Common myeloid progenitor, CD34-positive (primary cell): ENCODE results near the gene HMGB1.
A peak's percentile ranks its signal among the peaks of the same experiment; 100 is the strongest.
"Not testable (repeated sequence)": the region's sequence is repeated elsewhere in the genome, so short reads cannot be mapped to it uniquely, and the experiment has no call there.

Experiments
- CTCF ChIA-PET: fragments of 350-600 bp; sonication (Branson Sonifier 250); formaldehyde crosslinking; loops from one replicate; lab custom pipeline; 2021; ENCODE audit warnings: antibody characterized with exemption; lab: Charles Lee
- POLR2A ChIA-PET: fragments of 350-600 bp; sonication (Branson Sonifier 250); formaldehyde crosslinking; loops from one replicate; lab custom pipeline; 2021; ENCODE audit warnings: antibody characterized with exemption; lab: Charles Lee
- DNase-seq, 3 donors: peaks; one replicate each; pipeline versions ENCODE4 v3.0.0 to v3.0.0-alpha.2; 2013
- H3K27ac ChIP-seq, 2 experiments: 1 replicate in 1 of 2; 2 replicates in 1 of 2; pipeline ENCODE4 v1.7.0; 2013; ENCODE audit warnings: inconsistent platforms in 2 of 2, low read length in 2 of 2, mild to moderate bottlenecking in 2 of 2, low read depth in 1 of 2, moderate library complexity in 1 of 2; ENCODE audit not compliant: severe bottlenecking in 2 of 2, insufficient read depth in 1 of 2, poor library complexity in 1 of 2
- H3K27me3 ChIP-seq, 5 experiments: replicated peaks in 2 of 5; 1 replicate in 3 of 5; 2 replicates in 2 of 5; pipeline versions ENCODE4 v1.6.1 to v1.7.0; 2013; ENCODE audit warnings: low read length in 4 of 5, mild to moderate bottlenecking in 2 of 5, moderate library complexity in 2 of 5, inconsistent platforms in 1 of 5; ENCODE audit not compliant: insufficient read depth in 5 of 5, control insufficient read depth in 4 of 5
- H3K36me3 ChIP-seq, 4 experiments: 1 replicate in 2 of 4; 2 replicates in 2 of 4; pipeline versions ENCODE4 v1.6.1 to v1.7.0; 2013; ENCODE audit warnings: low read length in 3 of 4, control low read depth in 1 of 4, mild to moderate bottlenecking in 1 of 4; ENCODE audit not compliant: control insufficient read depth in 4 of 4, insufficient read depth in 4 of 4
- H3K4me1 ChIP-seq, 4 experiments: 1 replicate in 3 of 4; 2 replicates in 1 of 4; pipeline versions ENCODE4 v1.6.1 to v1.7.1; 2013; ENCODE audit warnings: low read length in 3 of 4, mild to moderate bottlenecking in 3 of 4, control low read depth in 1 of 4, inconsistent platforms in 1 of 4, moderate library complexity in 1 of 4; ENCODE audit not compliant: control insufficient read depth in 4 of 4, insufficient read depth in 4 of 4; ENCODE audit errors: control extremely low read depth in 1 of 4
- H3K4me3 ChIP-seq, 7 experiments: 1 replicate in 4 of 7; 2 replicates in 3 of 7; pipeline versions ENCODE4 v1.5.1 to v1.7.0; 2013; ENCODE audit warnings: mild to moderate bottlenecking in 7 of 7, low read length in 6 of 7, moderate library complexity in 6 of 7, inconsistent platforms in 2 of 7, low read depth in 2 of 7, control low read depth in 1 of 7; ENCODE audit not compliant: insufficient read depth in 4 of 7, control insufficient read depth in 1 of 7; ENCODE audit errors: extremely low read depth in 1 of 7
- H3K9me3 ChIP-seq, 5 experiments: 1 replicate in 4 of 5; 2 replicates in 1 of 5; pipeline versions ENCODE4 v1.6.1 to v1.7.1; 2013; ENCODE audit warnings: low read length in 4 of 5, mild to moderate bottlenecking in 2 of 5, inconsistent platforms in 1 of 5, low read depth in 1 of 5, moderate library complexity in 1 of 5; ENCODE audit not compliant: control insufficient read depth in 4 of 5, insufficient read depth in 2 of 5; ENCODE audit errors: control extremely low read depth in 1 of 5
- WGBS: methylation state at CpG from one replicate; pipeline ENCODE4 v1.1.5; 2013; ENCODE audit not compliant: insufficient coverage; 5-methylcytosine and 5-hydroxymethylcytosine counted together

Gene HMGB1

DNA sequence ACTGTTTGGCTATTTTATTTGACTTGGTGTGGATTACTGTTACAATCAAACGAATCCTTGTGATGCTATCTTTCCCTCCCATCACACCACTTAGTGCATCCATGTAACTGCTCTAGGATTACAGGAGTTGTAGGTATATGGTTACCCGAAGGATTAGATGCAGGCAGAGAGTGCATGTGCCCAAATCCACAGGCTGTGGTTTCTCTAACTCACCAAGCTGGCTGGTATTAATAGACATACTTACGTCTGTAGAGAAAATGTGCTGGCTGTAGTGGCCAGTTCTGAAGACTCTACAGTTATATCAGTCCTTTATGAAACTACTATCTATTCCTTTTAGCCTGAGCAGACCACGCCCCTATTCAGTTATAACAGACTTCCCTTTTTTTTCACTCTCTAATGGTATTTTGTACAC lies 1.1 kb upstream of the HMGB1 start:
- Histone ChIP-seq H3K27me3 (no peaks in the 10 kb centered on the region), H3K4me1 (peaks cover 26 to 40% (median 33%) of the 10 kb centered on the region in 4 experiments), H3K36me3 (peaks cover 5 to 17% (median 8%) of the 10 kb centered on the region in 4 experiments), H3K27ac (peak overlapping the region in 1 of 2 experiments; percentile 57), H3K4me3 (peak overlapping the region in 6 of 7 experiments; percentile 77 to 90 (median 84)), H3K9me3 (no peaks in the 10 kb centered on the region)
- POLR2A ChIA-PET = no interaction called here
- WGBS = 0% methylated on average over 1 of the region's 4 CpGs
- CTCF ChIA-PET = interaction anchor here (1.6 kb wide), 1 partner anchor 11 kb away, joined by 6 read pairs; no protein-coding TSS in a partner anchor
- DNase-seq = peak; percentile 45 to 83 (median 76)

- H3K27ac ChIP-seq = peak overlapping the region in 1 of 2 experiments; percentile 57
Observed at GRCh38 chr13:30466358-30466714, 600 bp upstream of the HMGB1 start.

GRCh38 chr13:30465343-30465592 lies 468 bp downstream of the HMGB1 start:
- no peaks in the 10 kb centered on the region for H3K9me3 ChIP-seq
- ChIA-PET CTCF (interaction anchor here (0.9 to 1.9 kb wide), 3 partner anchors 12 to 109 kb away, joined by 3 to 6 read pairs (median 5); no protein-coding TSS in a partner anchor), POLR2A (interaction anchor here (1.0 kb wide), 2 partner anchors 57 to 94 kb away, joined by 3 to 5 read pairs; no protein-coding TSS in a partner anchor)
- peak overlapping the region; percentile 77 to 92 (median 86) for H3K4me3 ChIP-seq
- DNase-seq = no peak
- H3K27me3 ChIP-seq = no peaks in the 10 kb centered on the region
- H3K36me3 ChIP-seq = peaks cover 6 to 18% (median 10%) of the 10 kb centered on the region in 4 experiments
- peaks cover 29 to 44% (median 35%) of the 10 kb centered on the region in 4 experiments for H3K4me1 ChIP-seq
- 0% methylated on average over 29 of the region's 41 CpGs for WGBS
- peak overlapping the region; percentile 89 to 93 for H3K27ac ChIP-seq

More at GRCh38 chr13:30466358-30466714, 600 bp upstream of the HMGB1 start:
- ChIA-PET POLR2A (no interaction called here), CTCF (interaction anchor here (1.6 kb wide), 1 partner anchor 11 kb away, joined by 6 read pairs; no protein-coding TSS in a partner anchor)
- Histone ChIP-seq H3K27me3 (no peaks in the 10 kb centered on the region), H3K36me3 (peaks cover 6 to 18% (median 10%) of the 10 kb centered on the region in 4 experiments), H3K4me3 (peak overlapping the region in 6 of 7 experiments; percentile 77 to 90 (median 84)), H3K9me3 (no peaks in the 10 kb centered on the region), H3K4me1 (peaks cover 29 to 43% (median 35%) of the 10 kb centered on the region in 4 experiments)
- WGBS = 40% methylated on average over 10 of the region's 11 CpGs
- DNase-seq = no peak

DNA sequence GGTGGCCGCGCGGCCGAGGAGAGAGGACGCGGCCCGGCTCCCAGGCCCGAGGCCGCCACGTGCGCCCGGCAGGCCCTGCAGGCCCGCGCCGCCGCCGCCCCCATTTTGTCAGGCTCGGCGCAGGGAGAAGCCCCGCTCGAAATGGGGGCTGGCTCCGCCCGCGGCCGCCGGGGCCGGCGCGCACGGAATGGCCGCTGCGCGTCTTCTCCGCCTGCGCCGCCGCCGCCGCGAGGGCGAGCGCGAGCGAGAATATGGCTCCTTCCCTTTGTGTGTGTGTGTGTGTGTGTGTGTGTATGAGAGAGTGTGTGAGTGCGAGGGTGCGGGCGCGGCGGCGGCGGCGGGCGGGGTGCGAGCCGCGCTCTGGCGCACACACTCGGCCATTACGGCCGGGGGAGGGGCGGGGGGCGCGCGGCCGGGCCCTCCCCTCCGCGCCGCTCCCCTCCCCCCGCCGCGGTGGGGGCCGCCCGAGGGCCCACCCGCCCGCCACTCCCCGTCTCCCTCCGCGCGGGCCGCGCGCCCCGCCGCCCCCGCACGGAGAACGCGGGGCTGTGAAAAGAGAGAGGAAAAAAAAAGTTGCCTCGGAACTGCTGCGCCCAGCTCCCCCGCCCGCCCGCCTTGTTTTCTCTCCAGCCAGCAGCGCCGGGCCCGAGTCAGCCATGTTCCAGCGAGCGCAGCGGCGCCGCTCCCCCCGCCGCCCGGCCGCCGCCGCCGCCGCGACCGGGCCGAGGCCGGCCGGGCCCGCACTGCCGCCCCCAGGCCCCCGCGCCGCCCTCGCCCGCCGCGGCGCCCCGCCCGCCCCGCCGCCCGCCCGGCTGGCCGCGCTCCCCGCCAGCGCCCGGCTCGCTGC lies 1.0 kb downstream of the HMGB1 start:
- Histone ChIP-seq H3K9me3 (no peaks in the 10 kb centered on the region), H3K27ac (peak overlapping the region; percentile 89 to 96), H3K27me3 (no peaks in the 10 kb centered on the region), H3K4me3 (peak overlapping the region; percentile 37 to 91 (median 74)), H3K4me1 (peaks cover 29 to 44% (median 35%) of the 10 kb centered on the region in 4 experiments), H3K36me3 (peaks cover 6 to 19% (median 10%) of the 10 kb centered on the region in 4 experiments)
- ChIA-PET CTCF (interaction anchor here (1.5 to 1.9 kb wide), 2 partner anchors 109 to 166 kb away, joined by 4 to 5 read pairs; no protein-coding TSS in a partner anchor), POLR2A (interaction anchor here (0.6 to 1.1 kb wide), 6 partner anchors 19 to 288 kb away, joined by 3 to 8 read pairs (median 4); no protein-coding TSS in a partner anchor)
- 0% methylated on average over 26 of the region's 136 CpGs for WGBS
- peak; percentile 85 to 94 (median 91) for DNase-seq

DNA sequence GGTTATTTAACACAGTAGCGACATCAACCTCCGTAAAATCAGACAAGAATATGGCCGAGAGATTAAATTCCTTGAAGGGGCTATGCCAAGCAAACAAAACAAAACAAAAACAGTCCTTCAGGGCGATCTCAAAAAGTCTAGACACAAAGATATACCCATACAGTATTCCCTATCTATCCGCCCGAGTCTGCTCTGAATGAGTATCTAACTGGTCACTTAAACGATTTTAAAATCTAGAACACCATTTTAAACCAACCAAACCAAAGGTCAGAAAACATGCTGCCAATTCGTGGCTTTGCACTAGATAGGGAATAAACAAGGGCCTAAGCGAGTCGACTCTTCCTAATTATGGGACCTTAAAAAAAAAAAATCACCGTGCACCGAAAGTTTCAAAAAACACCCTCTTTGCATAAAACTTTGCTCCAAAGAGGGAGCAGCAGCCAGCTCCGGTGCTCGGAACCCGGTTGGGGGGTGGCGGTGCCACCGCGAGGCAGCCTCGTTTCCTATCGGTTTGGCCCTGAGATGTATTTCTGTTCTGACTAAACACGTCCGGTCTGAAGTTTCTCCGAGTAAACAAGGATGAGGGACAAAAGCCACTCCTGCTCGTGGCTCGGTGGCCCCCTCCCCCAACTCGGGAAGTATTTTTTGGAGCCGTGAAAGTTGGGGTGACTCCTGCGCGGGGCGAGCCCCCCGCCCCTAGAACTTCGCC lies 1.8 kb downstream of the HMGB1 start:
- H3K4me3 ChIP-seq = peak overlapping the region; percentile 37 to 91 (median 74)
- no peaks in the 10 kb centered on the region for H3K27me3 ChIP-seq
- POLR2A ChIA-PET = interaction anchor here (0.6 to 1.1 kb wide), 4 partner anchors 18 to 289 kb away, joined by 3 to 8 read pairs (median 4); no protein-coding TSS in a partner anchor
- DNase-seq = peak; percentile 61 to 87 (median 85)
- WGBS = 2% methylated on average over 27 of the region's 32 CpGs
- H3K9me3 ChIP-seq = no peaks in the 10 kb centered on the region
- peaks cover 29 to 44% (median 35%) of the 10 kb centered on the region in 4 experiments for H3K4me1 ChIP-seq
- peaks cover 6 to 27% (median 13%) of the 10 kb centered on the region in 4 experiments for H3K36me3 ChIP-seq
- H3K27ac ChIP-seq = peak overlapping the region; percentile 89 to 96
- CTCF ChIA-PET = interaction anchor here (0.6 to 1.9 kb wide), 3 partner anchors 11 to 167 kb away, joined by 3 to 5 read pairs (median 4); no protein-coding TSS in a partner anchor

DNA sequence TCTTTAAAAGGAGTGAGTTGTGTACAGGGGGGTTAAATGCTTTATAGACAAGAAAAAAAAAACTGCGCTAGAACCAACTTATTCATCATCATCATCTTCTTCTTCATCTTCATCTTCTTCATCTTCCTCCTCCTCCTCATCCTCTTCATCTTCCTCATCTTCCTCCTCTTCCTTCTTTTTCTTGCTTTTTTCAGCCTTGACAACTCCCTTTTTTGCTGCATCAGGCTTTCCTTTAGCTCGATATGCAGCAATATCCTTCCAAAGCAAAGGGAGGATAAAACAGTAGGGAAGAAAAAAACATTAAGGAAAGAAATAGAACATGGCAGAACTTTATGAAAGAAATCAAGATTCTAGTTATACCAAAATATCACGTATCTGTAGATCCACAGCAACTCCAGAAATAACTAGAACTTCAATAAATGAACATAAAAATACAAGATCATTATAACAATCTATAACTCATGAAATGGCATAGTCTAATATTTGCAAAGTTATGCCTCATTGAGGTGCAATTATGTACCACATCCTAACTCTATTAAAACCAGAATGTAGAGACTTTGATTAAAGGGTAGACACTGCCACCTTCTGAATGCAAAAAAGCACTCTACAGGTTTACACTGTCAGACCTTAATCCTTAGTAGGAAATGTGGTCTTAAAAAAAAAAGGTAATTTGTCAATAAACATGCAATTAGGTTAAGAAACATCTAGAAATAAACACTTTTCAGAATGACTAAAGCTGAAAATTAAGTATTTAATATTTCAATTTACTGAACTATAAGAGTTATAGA lies 4.3 kb downstream of the HMGB1 start:
- POLR2A ChIA-PET, H3K27me3 ChIP-seq, H3K9me3 ChIP-seq, H3K27ac ChIP-seq: not testable (repeated sequence)
- Histone ChIP-seq H3K4me1 (peaks cover 23 to 30% (median 26%) of the 10 kb centered on the region in 4 experiments), H3K36me3 (peaks cover 13 to 27% (median 19%) of the 10 kb centered on the region in 4 experiments), H3K4me3 (peak overlapping the region in 2 of 7 experiments; percentile 1 to 15)
- WGBS = no CpG with 5 or more reads among the region's 3 CpGs
- CTCF ChIA-PET = interaction anchor here (0.6 to 2.5 kb wide), 16 partner anchors 9 to 343 kb away, joined by 3 to 18 read pairs (median 6); no protein-coding TSS in a partner anchor
- DNase-seq = peak; percentile 74 to 86 (median 85)
